Stimulated activated effector memory CD8-positive, alpha-beta T cell treated with anti-CD3 and anti-CD28 coated beads, Interleukin-12 subunit alpha, Interleukin-12 subunit beta, amount 100 ng/mL, for 72 hours (primary cell): ENCODE data around the gene CCKAR.

Experiments
- ATAC-seq: fragments of 150-1000 bp; cut with Tn5 transposase; 2 replicates; pipeline ENCODE4 v1.10.0; 2021
- DNase-seq, 2 donors: peaks; one replicate each; pipeline ENCODE4 v3.0.0; 2021 to 2022; ENCODE audit warnings: low spot score in 2 of 2
- H3K27ac Mint-ChIP-seq: one replicate; pipeline ENCODE4 v1.8.0; 2022; ENCODE audit warnings: mild to moderate bottlenecking, mixed read lengths
- H3K36me3 Mint-ChIP-seq: one replicate; pipeline ENCODE4 v1.8.0; 2022; ENCODE audit warnings: mild to moderate bottlenecking, mixed read lengths
- H3K4me1 Mint-ChIP-seq: one replicate; pipeline ENCODE4 v1.8.0; 2022; ENCODE audit warnings: mixed read lengths
- H3K4me3 Mint-ChIP-seq: one replicate; pipeline ENCODE4 v1.8.0; 2022; ENCODE audit warnings: mild to moderate bottlenecking, mixed read lengths
- H3K9me3 Mint-ChIP-seq: one replicate; pipeline ENCODE4 v1.8.0; 2022; ENCODE audit warnings: mixed read lengths

The CCKAR gene

DNA sequence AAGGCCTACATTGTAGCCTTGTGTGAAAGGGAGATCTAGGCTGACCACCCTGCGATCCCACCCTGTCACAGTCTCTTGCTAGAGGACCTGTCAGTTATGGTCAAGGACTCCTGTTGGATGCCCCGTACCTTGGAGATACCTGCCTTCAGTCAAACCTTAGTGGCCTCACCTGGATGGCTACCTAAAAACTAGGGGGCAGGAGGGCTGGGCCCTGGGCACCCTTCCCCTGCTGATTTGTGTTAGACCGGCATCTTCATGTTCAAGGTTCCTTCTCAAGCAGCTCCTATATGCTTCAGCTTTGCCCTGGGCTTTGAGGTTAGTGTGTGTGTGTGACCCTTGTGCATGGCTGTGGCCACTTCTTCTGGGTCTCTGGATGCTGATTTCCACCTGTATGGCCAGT is 35.3 kb downstream of the CCKAR start:
- no peaks in the 10 kb centered on the region for H3K9me3 Mint-ChIP-seq
- H3K4me3 Mint-ChIP-seq = no peak overlapping the region
- no peak for ATAC-seq
- DNase-seq = no peak
- no peak overlapping the region for H3K27ac Mint-ChIP-seq
- peaks cover 8% of the 10 kb centered on the region for H3K36me3 Mint-ChIP-seq
- no peaks in the 10 kb centered on the region for H3K4me1 Mint-ChIP-seq

DNA sequence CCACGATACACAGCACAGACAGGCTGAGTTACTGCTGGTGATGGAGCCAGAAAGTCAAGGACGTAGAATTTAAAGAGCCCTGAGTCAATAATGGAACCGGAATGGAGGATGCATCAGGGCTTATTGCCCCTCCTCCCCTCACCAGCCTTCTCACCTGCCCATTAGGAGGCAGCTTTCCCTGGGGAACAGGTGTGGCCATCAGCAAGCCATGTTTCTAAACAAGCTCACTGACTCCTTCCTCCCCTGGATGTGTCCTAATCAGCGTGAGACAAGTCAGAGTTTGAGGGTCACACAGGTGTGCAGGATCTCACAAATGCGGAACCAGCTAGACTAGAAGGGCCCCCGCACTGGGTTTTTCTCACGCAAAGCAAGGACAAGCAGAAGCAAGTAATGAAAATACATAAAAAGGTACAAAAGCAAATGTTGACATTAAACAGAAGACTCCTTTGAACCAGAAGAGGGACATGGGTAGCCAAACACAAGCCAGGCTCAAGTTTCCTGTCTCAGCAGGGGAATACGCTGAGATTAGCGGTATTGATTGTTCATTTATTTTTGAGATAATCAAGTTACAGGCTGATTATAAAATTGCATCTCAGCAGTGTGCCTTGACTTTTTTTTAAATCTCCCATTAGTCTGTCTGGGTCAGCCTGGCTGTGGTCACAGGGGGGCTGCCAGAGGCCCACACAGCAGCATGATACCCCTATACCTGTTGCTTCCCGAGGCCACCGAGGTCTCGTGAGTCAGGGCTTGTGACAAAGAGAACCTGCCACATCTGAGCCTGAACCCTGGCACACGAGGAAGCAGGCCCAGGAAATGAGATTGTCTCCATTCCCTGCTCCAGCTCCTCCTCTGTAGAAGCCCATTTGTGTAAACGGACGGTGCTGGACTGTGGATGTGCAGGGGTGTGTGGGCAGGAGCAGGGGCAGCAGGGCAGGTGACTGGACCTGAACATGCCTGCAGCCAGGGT is 37.4 kb downstream of the CCKAR start:
- Mint-ChIP-seq H3K36me3 (peaks cover 23% of the 10 kb centered on the region), H3K4me1 (no peaks in the 10 kb centered on the region), H3K4me3 (no peak overlapping the region), H3K9me3 (no peaks in the 10 kb centered on the region), H3K27ac (no peak overlapping the region)
- DNase-seq (no peak), ATAC-seq (no peak)

DNA sequence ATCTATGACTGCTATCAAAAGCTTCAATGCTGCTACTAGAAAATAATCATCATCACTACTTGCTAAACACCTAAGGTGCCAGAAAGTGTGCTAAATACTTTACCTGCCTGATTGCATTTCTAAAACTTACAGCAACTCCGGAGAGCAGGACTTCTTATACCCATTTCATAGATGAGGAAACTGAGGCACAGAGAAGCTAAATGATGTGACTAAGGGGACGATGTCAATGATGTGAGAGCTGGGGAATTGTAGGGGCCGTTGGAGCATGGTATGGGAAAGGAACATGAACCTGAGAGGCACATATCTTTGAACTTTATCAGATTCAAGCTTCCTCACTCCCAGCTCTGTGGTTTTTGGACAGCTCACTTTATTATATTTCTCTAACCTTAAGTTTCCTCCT is 38.7 kb downstream of the CCKAR start:
- Mint-ChIP-seq H3K27ac (no peak overlapping the region), H3K4me3 (no peak overlapping the region)
- DNase-seq = no peak

DNA sequence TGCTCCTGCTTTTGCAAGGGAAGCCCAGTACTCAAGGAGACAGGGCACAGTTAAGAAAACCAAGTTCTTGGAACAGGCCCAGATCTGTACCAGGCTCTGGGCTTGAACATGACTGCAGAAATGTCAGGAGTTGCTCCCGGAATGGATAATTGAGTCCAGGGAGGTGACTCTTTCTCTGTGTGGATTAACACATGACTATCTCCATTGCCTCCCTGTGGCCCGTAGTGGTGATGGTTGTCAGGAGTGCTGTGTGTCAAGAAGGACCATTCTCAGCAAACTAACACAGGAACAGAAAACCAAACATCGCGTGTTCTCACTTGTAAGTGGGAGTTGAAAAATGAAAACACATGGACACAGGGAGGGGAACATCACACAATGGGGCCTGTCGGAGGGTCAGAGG is 39.9 kb downstream of the CCKAR start:
- Mint-ChIP-seq H3K27ac (no peak overlapping the region), H3K4me1 (no peaks in the 10 kb centered on the region), H3K36me3 (peaks cover 44% of the 10 kb centered on the region), H3K9me3 (no peaks in the 10 kb centered on the region), H3K4me3 (no peak overlapping the region)
- ATAC-seq (no peak), DNase-seq (no peak)

More for the DNA sequence above, 38.7 kb downstream of the CCKAR start:
- peaks cover 36% of the 10 kb centered on the region for H3K36me3 Mint-ChIP-seq
- no peaks in the 10 kb centered on the region for H3K9me3 Mint-ChIP-seq
- no peaks in the 10 kb centered on the region for H3K4me1 Mint-ChIP-seq
- no peak for ATAC-seq

DNA sequence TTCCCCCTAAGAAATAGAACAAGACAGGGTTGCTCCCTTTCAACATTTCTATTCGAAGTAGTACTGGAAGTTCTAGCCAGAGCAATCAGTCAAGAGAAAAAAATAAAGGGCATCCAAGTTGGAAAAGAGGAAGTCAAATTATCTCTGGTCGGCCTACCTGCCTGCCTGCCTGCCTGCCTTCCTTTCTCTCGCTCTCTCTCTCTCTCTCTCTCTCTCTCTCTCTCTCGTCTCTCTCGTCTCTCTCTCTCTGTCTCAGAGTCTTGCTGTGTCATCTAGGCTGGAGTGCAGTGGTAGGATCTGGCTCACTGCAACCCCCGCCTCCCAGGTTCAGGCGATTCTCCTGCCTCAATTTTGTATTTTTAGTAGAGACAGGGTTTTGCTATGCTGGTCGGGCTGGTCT is 42.9 kb downstream of the CCKAR start:
- H3K4me3 Mint-ChIP-seq = no peak overlapping the region
- H3K36me3 Mint-ChIP-seq = peaks cover 72% of the 10 kb centered on the region
- H3K27ac Mint-ChIP-seq = no peak overlapping the region
- H3K4me1 Mint-ChIP-seq = peaks cover 5% of the 10 kb centered on the region
- no peak for ATAC-seq
- peaks cover 3% of the 10 kb centered on the region for H3K9me3 Mint-ChIP-seq
- no peak for DNase-seq

DNA sequence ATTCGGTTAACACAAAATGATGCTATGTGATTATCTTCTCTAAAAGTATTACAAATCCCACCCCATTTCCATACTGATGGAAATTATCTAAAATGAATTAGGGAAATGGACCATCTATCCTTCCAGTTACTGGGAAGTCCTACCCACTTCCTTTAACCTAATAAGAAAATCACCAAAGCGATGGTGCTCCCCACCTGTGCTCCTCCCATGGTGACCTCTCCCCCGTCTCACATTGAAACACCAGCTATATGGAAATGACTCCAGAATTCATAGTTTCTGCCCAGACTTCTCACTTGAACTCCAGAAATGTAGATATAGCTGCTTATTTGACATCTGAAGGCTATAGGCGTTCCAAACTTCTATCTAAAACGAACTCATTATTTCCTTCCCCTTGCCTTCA is 48.5 kb downstream of the CCKAR start:
- Mint-ChIP-seq H3K4me3 (no peak overlapping the region), H3K4me1 (peaks cover 12% of the 10 kb centered on the region), H3K9me3 (peaks cover 3% of the 10 kb centered on the region), H3K27ac (peak overlapping the region; percentile 82), H3K36me3 (peaks cover 94% of the 10 kb centered on the region)
- DNase-seq (no peak), ATAC-seq (no peak)

DNA sequence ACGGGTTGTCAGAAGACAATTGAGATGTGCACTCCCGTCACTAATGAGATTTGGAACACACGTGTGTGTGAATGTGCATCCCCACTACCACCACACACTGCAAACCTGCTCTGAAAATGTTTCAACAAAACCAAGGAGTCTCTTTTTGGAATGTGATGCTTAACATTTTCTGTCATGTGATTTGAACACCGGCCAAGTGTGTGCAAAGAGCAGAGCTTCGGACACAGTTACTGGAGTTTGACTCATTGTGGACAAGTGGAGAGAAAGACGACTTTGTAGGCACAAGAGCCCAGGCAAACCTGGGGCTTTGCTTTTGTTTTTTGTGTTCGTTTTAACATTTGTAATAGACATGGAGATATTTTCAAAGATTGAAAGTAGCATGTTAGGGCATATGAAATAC is 49.2 kb downstream of the CCKAR start:
- H3K4me3 Mint-ChIP-seq = no peak overlapping the region
- H3K9me3 Mint-ChIP-seq = peaks cover 3% of the 10 kb centered on the region
- H3K27ac Mint-ChIP-seq = peak overlapping the region; percentile 82
- H3K4me1 Mint-ChIP-seq = peaks cover 12% of the 10 kb centered on the region
- DNase-seq (no peak), ATAC-seq (no peak)
- H3K36me3 Mint-ChIP-seq = peaks cover 94% of the 10 kb centered on the region

DNA sequence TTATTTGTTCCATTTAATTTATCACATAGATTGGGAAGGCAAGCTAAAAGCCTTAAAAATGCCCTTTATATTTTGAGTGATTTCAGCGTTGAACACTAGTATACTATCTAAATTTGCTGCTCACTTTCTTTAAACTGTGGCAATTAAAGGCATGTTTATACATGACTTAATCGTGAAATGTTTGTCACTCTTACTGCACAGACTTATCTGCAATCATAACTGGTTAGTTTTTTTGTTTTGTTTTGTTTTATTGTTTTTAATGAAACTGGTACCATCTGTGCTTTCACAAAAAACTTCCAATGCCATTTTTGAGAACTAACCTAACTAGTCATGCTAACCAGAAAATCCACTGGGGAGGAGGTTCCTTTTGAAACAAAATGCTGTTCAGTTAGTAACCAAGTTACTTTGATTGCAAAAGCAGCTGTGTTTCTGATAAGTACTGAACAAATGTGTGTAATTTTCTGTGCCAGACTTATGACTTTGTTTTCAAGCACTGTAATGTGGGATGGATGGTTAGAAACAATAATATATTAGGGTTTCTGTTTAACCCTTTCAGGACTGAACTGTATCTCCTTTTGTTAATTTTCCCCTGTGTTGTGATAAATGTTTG is 56.1 kb downstream of the CCKAR start:
- ATAC-seq (no peak), DNase-seq (no peak)
- Mint-ChIP-seq H3K4me1 (no peaks in the 10 kb centered on the region), H3K36me3 (peaks cover 100% of the 10 kb centered on the region), H3K4me3 (no peak overlapping the region), H3K27ac (peak overlapping the region; percentile 64), H3K9me3 (no peaks in the 10 kb centered on the region)

DNA sequence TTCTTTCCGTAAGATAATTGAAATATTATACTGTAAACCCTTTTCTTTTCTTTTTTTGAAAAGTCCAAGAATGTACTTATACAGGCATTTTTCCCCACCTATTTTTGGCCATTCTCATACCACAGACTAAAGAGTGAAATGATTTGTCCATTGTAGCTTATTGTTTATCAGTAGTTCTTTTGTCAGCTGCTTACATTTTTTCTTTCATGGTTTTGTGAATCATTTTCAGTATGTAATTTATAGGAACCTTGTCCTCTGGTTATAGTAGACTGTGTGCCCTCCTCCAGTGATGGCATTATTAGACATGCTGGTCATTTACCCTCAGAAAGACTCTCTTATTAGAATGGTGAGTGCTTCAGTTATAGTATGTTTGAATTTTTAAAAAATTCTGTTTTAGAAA is 56.7 kb downstream of the CCKAR start:
- ATAC-seq (no peak), DNase-seq (no peak)
- H3K4me3 Mint-ChIP-seq = no peak overlapping the region
- H3K4me1 Mint-ChIP-seq = no peaks in the 10 kb centered on the region
- H3K9me3 Mint-ChIP-seq = no peaks in the 10 kb centered on the region
- peaks cover 100% of the 10 kb centered on the region for H3K36me3 Mint-ChIP-seq
- peak overlapping the region; percentile 64 for H3K27ac Mint-ChIP-seq

DNA sequence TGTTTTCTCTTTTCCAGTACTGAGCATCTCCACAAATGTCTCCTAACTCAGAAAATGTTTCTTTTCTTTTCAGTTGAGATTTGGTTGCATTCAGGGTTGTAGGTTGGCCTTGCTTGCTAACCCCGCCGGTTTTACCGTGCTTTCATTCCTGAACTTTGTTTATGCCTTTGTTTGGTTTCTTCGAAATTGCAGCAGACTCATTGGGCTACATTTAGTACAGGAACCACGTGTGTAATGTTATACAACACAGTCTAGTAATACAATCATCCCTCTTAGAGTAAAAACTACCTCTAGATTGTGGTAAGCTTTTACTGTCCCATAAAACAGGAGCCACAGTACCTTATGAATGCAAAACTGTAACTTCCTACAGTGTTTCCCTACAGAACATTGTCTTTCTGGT is 57.9 kb downstream of the CCKAR start:
- ATAC-seq (no peak), DNase-seq (no peak)
- Mint-ChIP-seq H3K4me3 (no peak overlapping the region), H3K4me1 (peaks cover 4% of the 10 kb centered on the region), H3K36me3 (peaks cover 100% of the 10 kb centered on the region), H3K9me3 (no peaks in the 10 kb centered on the region), H3K27ac (peak overlapping the region; percentile 17)

DNA sequence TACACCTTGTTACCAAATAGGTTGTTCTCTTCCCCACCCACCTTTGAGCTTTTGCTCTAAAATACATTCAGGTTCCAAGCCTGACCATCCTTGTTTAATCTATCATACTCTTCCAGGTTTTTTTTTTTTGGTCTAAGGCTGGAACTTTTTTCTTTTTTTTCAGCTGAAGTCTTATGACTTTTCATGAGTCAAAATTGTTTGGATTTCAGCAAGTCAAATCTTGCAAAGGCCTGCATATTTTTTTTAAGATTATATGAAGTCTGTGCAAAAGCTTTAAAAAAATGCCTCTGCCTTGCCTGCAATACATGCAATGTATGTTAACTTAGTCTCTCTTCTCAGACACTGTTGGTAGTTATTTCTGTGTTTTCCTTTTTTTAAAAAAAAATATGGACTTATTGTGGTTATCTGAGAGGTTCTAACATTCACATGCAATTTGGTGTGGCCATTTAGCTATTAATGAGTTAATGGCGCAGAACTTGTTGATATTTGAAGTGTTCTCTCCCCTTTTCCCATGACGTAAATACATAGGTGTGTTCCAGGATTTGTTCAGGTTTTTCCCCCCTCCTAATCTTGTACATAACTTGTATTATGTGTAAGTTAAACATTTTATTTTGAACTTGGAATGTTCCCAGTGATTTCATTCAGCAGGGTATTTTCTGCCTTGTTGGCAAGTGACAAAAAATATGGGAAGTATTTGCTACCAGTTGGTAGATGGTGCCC is 58.7 kb downstream of the CCKAR start:
- Mint-ChIP-seq H3K4me1 (peaks cover 12% of the 10 kb centered on the region), H3K27ac (peak overlapping the region; percentile 17), H3K9me3 (no peaks in the 10 kb centered on the region), H3K4me3 (no peak overlapping the region), H3K36me3 (peaks cover 100% of the 10 kb centered on the region)
- no peak for DNase-seq
- ATAC-seq = no peak
